PC-3 (cell line): ENCODE data around the gene PRKCE.
A peak's percentile ranks its signal among the peaks of the same experiment; 100 is the strongest.

ENCODE experiments used
- EZH2phosphoT487 ChIP-seq: fragments of 300-600 bp; sonication (generic); IDR thresholded peaks from 2 replicates; pipeline ENCODE4 v1.6.1; 2018; ENCODE audit warnings: mild to moderate bottlenecking, antibody characterized with exemption, low read length, borderline replicate concordance
- TF ChIP-seq, protein P1 (sequence below): fragments of 300-600 bp; sonication (generic); conservative IDR thresholded peaks from 2 replicates; pipeline ENCODE4 v1.5.1; 2017; ENCODE audit warnings: antibody characterized with exemption, low read depth, mild to moderate bottlenecking, low read length

DNA sequence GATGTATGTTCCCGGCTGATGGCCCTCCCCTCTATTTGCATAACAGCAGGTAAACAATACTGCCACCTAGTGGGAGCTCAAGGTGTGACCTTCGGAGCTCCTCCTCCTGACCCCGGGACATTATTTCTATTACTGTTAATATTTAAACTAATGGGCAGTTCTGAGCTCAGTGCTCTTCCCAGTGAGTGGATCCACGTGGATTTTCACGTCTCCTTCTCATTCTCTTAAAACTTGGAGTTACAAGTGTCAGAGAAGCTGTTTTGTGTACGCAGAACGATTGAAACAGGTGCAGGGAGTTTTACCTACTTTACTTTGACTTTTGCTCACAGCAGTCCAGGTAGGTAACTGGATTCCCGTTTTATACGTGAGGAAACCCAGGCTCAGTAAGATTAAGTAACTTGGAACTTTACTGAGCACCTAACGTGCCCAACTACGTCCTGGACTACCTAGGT lies 127.3 kb downstream of the PRKCE start:
- TF ChIP-seq, protein P1, sequence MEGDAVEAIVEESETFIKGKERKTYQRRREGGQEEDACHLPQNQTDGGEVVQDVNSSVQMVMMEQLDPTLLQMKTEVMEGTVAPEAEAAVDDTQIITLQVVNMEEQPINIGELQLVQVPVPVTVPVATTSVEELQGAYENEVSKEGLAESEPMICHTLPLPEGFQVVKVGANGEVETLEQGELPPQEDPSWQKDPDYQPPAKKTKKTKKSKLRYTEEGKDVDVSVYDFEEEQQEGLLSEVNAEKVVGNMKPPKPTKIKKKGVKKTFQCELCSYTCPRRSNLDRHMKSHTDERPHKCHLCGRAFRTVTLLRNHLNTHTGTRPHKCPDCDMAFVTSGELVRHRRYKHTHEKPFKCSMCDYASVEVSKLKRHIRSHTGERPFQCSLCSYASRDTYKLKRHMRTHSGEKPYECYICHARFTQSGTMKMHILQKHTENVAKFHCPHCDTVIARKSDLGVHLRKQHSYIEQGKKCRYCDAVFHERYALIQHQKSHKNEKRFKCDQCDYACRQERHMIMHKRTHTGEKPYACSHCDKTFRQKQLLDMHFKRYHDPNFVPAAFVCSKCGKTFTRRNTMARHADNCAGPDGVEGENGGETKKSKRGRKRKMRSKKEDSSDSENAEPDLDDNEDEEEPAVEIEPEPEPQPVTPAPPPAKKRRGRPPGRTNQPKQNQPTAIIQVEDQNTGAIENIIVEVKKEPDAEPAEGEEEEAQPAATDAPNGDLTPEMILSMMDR = peak; percentile 83
- no peak for TF ChIP-seq EZH2phosphoT487
